A549 (cell line): ENCODE results near the gene SP1.

ENCODE experiments used
- CEBPB ChIP-seq, 2 experiments: fragments of >200 bp in 1 of 2; sonication (Bioruptor Twin) in 1 of 2; formaldehyde crosslinking in 1 of 2; IDR thresholded peaks; 2 replicates each; pipeline ENCODE4 v1.6.1; 2012 to 2016
- CTCF ChIP-seq: fragments of >200 bp; sonication (Bioruptor Twin); formaldehyde crosslinking; IDR thresholded peaks from 3 replicates; pipeline ENCODE4 v1.5.1; 2016
- JUN ChIP-seq, 2 experiments: fragments of >200 bp; sonication (Bioruptor Twin); formaldehyde crosslinking; IDR thresholded peaks; 2 replicates in 1 of 2; 3 replicates in 1 of 2; pipeline ENCODE4 v1.6.1; 2016 to 2017
- MAX ChIP-seq: IDR thresholded peaks from 2 replicates; pipeline ENCODE4 v1.6.1; 2012
- POLR2A ChIP-seq: IDR thresholded peaks from 2 replicates; pipeline ENCODE4 v1.6.1; 2012; ENCODE audit warnings: mild to moderate bottlenecking, low read length
- RAD21 ChIP-seq, 2 experiments: fragments of >200 bp in 1 of 2; sonication (Bioruptor Twin) in 1 of 2; formaldehyde crosslinking in 1 of 2; IDR thresholded peaks in 1 of 2; conservative IDR thresholded peaks in 1 of 2; 2 replicates in 1 of 2; 3 replicates in 1 of 2; pipeline ENCODE4 v1.6.1; 2012 to 2018; ENCODE audit warnings: inconsistent platforms in 1 of 2
- REST ChIP-seq: fragments of 200-600 bp; sonication (generic); IDR thresholded peaks from 2 replicates; pipeline ENCODE4 v1.6.1; 2016; ENCODE audit warnings: antibody characterized with exemption, mild to moderate bottlenecking, moderate library complexity
- USF2 ChIP-seq: fragments of 450-650 bp; IDR thresholded peaks from 2 replicates; pipeline ENCODE4 v1.6.1; 2014; ENCODE audit warnings: antibody characterized with exemption

- TF ChIP-seq JUN (IDR thresholded peaks at IDR 0.05) (no peak), REST (no peak), CTCF (no peak), RAD21 (conservative IDR thresholded peaks at IDR 0.05 in 1 of 2, IDR thresholded peaks at IDR 0.05 in 1 of 2) (no peak), POLR2A (no peak), CEBPB (IDR thresholded peaks at IDR 0.05) (no peak), MAX (no peak), USF2 (no peak)
These were observed 74.7 kb downstream of the SP1 start for GRCh38 chr12:53454707-53455106.
